ENCODE measurements around the gene YAF2.

The YAF2 gene

GRCh38 chr12:42187799-42188198, 50.2 kb downstream of the YAF2 start:
- Mint-ChIP-seq H3K27ac (peak overlapping the region; percentile 78), H3K36me3 (ENCODE audit: low read depth) (peaks cover 28% of the 10 kb centered on the region), H3K4me3 (no peak overlapping the region), H3K27me3 (ENCODE audit: low read depth, poor library complexity) (no peaks in the 10 kb centered on the region), H3K4me1 (peaks cover 11% of the 10 kb centered on the region), H3K9me3 (no peaks in the 10 kb centered on the region)
- TF ChIP-seq, protein P1, sequence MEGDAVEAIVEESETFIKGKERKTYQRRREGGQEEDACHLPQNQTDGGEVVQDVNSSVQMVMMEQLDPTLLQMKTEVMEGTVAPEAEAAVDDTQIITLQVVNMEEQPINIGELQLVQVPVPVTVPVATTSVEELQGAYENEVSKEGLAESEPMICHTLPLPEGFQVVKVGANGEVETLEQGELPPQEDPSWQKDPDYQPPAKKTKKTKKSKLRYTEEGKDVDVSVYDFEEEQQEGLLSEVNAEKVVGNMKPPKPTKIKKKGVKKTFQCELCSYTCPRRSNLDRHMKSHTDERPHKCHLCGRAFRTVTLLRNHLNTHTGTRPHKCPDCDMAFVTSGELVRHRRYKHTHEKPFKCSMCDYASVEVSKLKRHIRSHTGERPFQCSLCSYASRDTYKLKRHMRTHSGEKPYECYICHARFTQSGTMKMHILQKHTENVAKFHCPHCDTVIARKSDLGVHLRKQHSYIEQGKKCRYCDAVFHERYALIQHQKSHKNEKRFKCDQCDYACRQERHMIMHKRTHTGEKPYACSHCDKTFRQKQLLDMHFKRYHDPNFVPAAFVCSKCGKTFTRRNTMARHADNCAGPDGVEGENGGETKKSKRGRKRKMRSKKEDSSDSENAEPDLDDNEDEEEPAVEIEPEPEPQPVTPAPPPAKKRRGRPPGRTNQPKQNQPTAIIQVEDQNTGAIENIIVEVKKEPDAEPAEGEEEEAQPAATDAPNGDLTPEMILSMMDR (IDR thresholded peaks at IDR 0.05) = no peak
- DNase-seq = no peak

DNA sequence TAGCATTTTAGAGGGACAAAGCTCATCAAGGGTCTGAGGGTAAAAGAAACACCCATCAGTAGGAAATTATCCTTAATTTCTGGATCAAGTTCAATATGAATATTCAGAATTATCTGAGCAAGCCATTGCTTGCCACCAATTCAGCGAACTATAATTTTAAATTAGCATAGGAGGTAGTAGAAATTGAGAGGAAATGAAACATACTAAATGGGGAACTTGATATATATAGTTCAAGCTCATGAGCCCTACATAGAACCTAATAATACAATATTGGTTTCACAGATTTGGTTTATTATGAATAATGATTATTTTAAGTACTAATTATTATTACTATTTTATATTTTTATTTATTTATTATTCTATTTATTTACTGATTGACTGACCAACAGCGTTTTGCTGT, 51.3 kb downstream of the YAF2 start:
- TF ChIP-seq, protein P1 (IDR thresholded peaks at IDR 0.05) = no peak
- H3K4me1 Mint-ChIP-seq = peaks cover 11% of the 10 kb centered on the region
- no peaks in the 10 kb centered on the region for H3K27me3 Mint-ChIP-seq (ENCODE audit: low read depth, poor library complexity)
- no peak overlapping the region for H3K4me3 Mint-ChIP-seq
- no peak overlapping the region for H3K27ac Mint-ChIP-seq
- H3K36me3 Mint-ChIP-seq (ENCODE audit: low read depth) = peaks cover 24% of the 10 kb centered on the region
- no peaks in the 10 kb centered on the region for H3K9me3 Mint-ChIP-seq
- no peak for DNase-seq

- TF ChIP-seq, protein P1 (IDR thresholded peaks at IDR 0.05) = no peak
- H3K27me3 Mint-ChIP-seq (ENCODE audit: low read depth, poor library complexity) = no peaks in the 10 kb centered on the region
- DNase-seq = no peak
- H3K4me1 Mint-ChIP-seq = peaks cover 6% of the 10 kb centered on the region
- H3K9me3 Mint-ChIP-seq = peaks cover 4% of the 10 kb centered on the region
- H3K4me3 Mint-ChIP-seq = no peak overlapping the region
- peaks cover 40% of the 10 kb centered on the region for H3K36me3 Mint-ChIP-seq (ENCODE audit: low read depth)
- H3K27ac Mint-ChIP-seq = no peak overlapping the region
Measured at GRCh38 chr12:42182394-42182793, 55.7 kb downstream of the YAF2 start.

GRCh38 chr12:42180990-42181596, 57.0 kb downstream of the YAF2 start:
- Mint-ChIP-seq H3K27me3 (ENCODE audit: low read depth, poor library complexity) (no peaks in the 10 kb centered on the region), H3K27ac (peak overlapping the region; percentile 86), H3K4me3 (no peak overlapping the region), H3K36me3 (ENCODE audit: low read depth) (peaks cover 48% of the 10 kb centered on the region), H3K9me3 (peaks cover 16% of the 10 kb centered on the region), H3K4me1 (peaks cover 6% of the 10 kb centered on the region)
- TF ChIP-seq, protein P1 (IDR thresholded peaks at IDR 0.05) = no peak
- no peak for DNase-seq

DNA sequence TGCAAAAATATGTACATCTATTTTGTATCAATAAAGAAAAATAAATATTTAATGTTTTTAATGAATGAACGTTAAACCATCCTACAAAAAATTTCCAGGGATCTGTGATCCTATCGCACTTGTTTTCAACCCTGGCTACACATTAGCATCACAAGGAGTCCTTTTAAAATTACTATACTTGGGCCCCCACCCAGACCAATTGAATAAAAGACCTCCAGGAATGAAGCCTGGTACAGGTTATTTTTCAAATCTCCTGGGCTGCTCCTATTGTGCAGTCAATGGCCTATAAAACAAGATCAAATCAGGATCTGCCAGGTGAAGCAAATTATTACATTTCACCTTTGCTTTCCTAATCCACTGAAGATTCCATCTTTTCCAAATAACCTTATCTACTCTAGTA, 59.9 kb downstream of the YAF2 start:
- TF ChIP-seq, protein P1 (IDR thresholded peaks at IDR 0.05) = no peak
- peaks cover 29% of the 10 kb centered on the region for H3K9me3 Mint-ChIP-seq
- peaks cover 9% of the 10 kb centered on the region for H3K4me1 Mint-ChIP-seq
- no peaks in the 10 kb centered on the region for H3K27me3 Mint-ChIP-seq (ENCODE audit: low read depth, poor library complexity)
- H3K27ac Mint-ChIP-seq = no peak overlapping the region
- no peak for DNase-seq
- H3K4me3 Mint-ChIP-seq = no peak overlapping the region
- H3K36me3 Mint-ChIP-seq (ENCODE audit: low read depth) = peaks cover 47% of the 10 kb centered on the region

GRCh38 chr12:42174978-42175377, 63.1 kb downstream of the YAF2 start:
- DNase-seq = no peak
- TF ChIP-seq, protein P1 (IDR thresholded peaks at IDR 0.05) = no peak
- H3K4me1 Mint-ChIP-seq = peaks cover 3% of the 10 kb centered on the region
- H3K27me3 Mint-ChIP-seq (ENCODE audit: low read depth, poor library complexity) = no peaks in the 10 kb centered on the region
- H3K36me3 Mint-ChIP-seq (ENCODE audit: low read depth) = peaks cover 63% of the 10 kb centered on the region
- H3K9me3 Mint-ChIP-seq = peaks cover 29% of the 10 kb centered on the region
- H3K27ac Mint-ChIP-seq = no peak overlapping the region
- H3K4me3 Mint-ChIP-seq = no peak overlapping the region
